GM12878 (cell line): Measurements from ENCODE around the gene FBXW7. TPM values are rescaled to one million over a fixed set of nuclear protein-coding genes. Genes with fewer than 3 reads are reported as not detected.
A peak's percentile ranks its signal among the peaks of the same experiment; 100 is the strongest.

Experiments
- CBFB ChIP-seq: IDR thresholded peaks from 2 replicates; pipeline ENCODE4 v1.6.1; 2016; ENCODE audit warnings: antibody characterized with exemption, low read depth
- CEBPB ChIP-seq, 2 experiments: fragments of 150-350 bp in 1 of 2; IDR thresholded peaks; 2 replicates each; pipeline ENCODE4 v1.6.1; 2012 to 2014; ENCODE audit warnings: low read depth in 2 of 2, low read length in 2 of 2, borderline replicate concordance in 1 of 2, inconsistent platforms in 1 of 2
- DPF2 ChIP-seq: fragments of 450-650 bp; IDR thresholded peaks from 2 replicates; pipeline ENCODE4 v1.6.1; 2017; ENCODE audit warnings: mild to moderate bottlenecking
- EP300 ChIP-seq, 2 experiments: fragments of 150-350 bp in 1 of 2; IDR thresholded peaks; 2 replicates each; pipeline ENCODE4 v1.6.1; 2011 to 2012; ENCODE audit warnings: low read depth in 2 of 2, low read length in 2 of 2, borderline replicate concordance in 1 of 2, improper control_type of control experiment in 1 of 2, inconsistent platforms in 1 of 2; ENCODE audit not compliant: control insufficient read depth in 1 of 2
- FOXM1 ChIP-seq: IDR thresholded peaks from 2 replicates; pipeline ENCODE4 v1.6.1; 2012; ENCODE audit warnings: low read depth, mild to moderate bottlenecking, inconsistent platforms, low read length, moderate library complexity
- HDGF ChIP-seq: fragments of 450-650 bp; IDR thresholded peaks from 2 replicates; pipeline ENCODE4 v1.6.1; 2016; ENCODE audit warnings: antibody characterized with exemption
- IKZF2 ChIP-seq, 2 experiments: fragments of 450-650 bp; IDR thresholded peaks; 2 replicates each; pipeline ENCODE4 v1.6.1; 2017; ENCODE audit warnings: mild to moderate bottlenecking in 2 of 2, moderate library complexity in 2 of 2
- IRF4 ChIP-seq: IDR thresholded peaks from 2 replicates; pipeline ENCODE4 v1.6.1; 2011; ENCODE audit warnings: low read depth, low read length
- MXI1 ChIP-seq: fragments of 150-350 bp; IDR thresholded peaks from 2 replicates; pipeline ENCODE4 v1.6.1; 2011; ENCODE audit warnings: low read depth, mild to moderate bottlenecking, inconsistent platforms, low read length, improper control_type of control experiment
- POLR2AphosphoS2 ChIP-seq: IDR thresholded peaks from 2 replicates; pipeline ENCODE4 v1.6.1; 2011; ENCODE audit warnings: low read depth, mild to moderate bottlenecking, low read length, improper control_type of control experiment, moderate library complexity
- RCOR1 ChIP-seq: conservative IDR thresholded peaks from 2 replicates; pipeline ENCODE4 v1.6.1; 2012; ENCODE audit warnings: low read depth, low read length, improper control_type of control experiment
- SREBF2 ChIP-seq: IDR thresholded peaks from 2 replicates; pipeline ENCODE4 v1.6.1; 2012; ENCODE audit warnings: mild to moderate bottlenecking, low read length
- SUPT20H ChIP-seq: IDR thresholded peaks from 2 replicates; pipeline ENCODE4 v1.6.1; 2011; ENCODE audit warnings: low read depth, mild to moderate bottlenecking, low read length, moderate library complexity, borderline replicate concordance; ENCODE audit not compliant: control insufficient read depth
- TAF1 ChIP-seq: IDR thresholded peaks from 2 replicates; pipeline ENCODE4 v1.6.1; 2011; ENCODE audit warnings: mild to moderate bottlenecking, low read depth, low read length, borderline replicate concordance
- ZNF207 ChIP-seq: fragments of 450-650 bp; IDR thresholded peaks from 2 replicates; pipeline ENCODE4 v1.6.1; 2014; ENCODE audit warnings: antibody characterized with exemption, mild to moderate bottlenecking, borderline replicate concordance
- polyA plus RNA-seq, 11 experiments: library from polyadenylated mRNA; depleted of rRNA in 4 of 11; unstranded in 6 of 11; stranded (reverse) in 5 of 11; fragments of >200 nt; fragmentation: Nextera tagmentation in 4 of 11; fragmentation: Illumina TruSeq in 1 of 11; extraction: Ambion mirVana in 4 of 11; extraction: Trizol in 1 of 11; gene quantifications; 1 replicate in 1 of 11; 2 replicates in 10 of 11; pipeline versions ENCODE4 v1.2.1 to v1.2.3, GENCODE V29; 2011 to 2016; ENCODE audit warnings: inconsistent platforms in 2 of 11, missing spikeins in 2 of 11, low read depth in 1 of 11
- total RNA-seq, 4 experiments: library from RNA; depleted of rRNA in 3 of 4; stranded (reverse); fragments of >200 nt in 3 of 4; fragmentation: Illumina TruSeq in 1 of 4; extraction: Trizol in 1 of 4; gene quantifications; 2 replicates each; pipeline versions ENCODE4 v1.2.1 to v1.2.3, GENCODE V29; 2013 to 2021
- TF ChIP-seq, protein P1 (sequence below): fragments of 450-650 bp; IDR thresholded peaks from 2 replicates; pipeline ENCODE4 v1.6.1; 2017; ENCODE audit warnings: borderline replicate concordance
- TF ChIP-seq, protein P2 (sequence below): fragments of 450-650 bp; conservative IDR thresholded peaks from 2 replicates; pipeline ENCODE4 v1.6.1; 2017; ENCODE audit warnings: mild to moderate bottlenecking, moderate library complexity
- TF ChIP-seq, protein P3 (sequence below): IDR thresholded peaks from 2 replicates; pipeline ENCODE4 v1.6.1; 2011; ENCODE audit warnings: low read depth, low read length, improper control_type of control experiment, borderline replicate concordance
- TF ChIP-seq, protein P4 (sequence below): fragments of 450-650 bp; IDR thresholded peaks from 2 replicates; pipeline ENCODE4 v1.6.1; 2017; ENCODE audit warnings: mild to moderate bottlenecking, moderate library complexity
- TF ChIP-seq, protein P5 (sequence below): IDR thresholded peaks from 2 replicates; pipeline ENCODE4 v1.6.1; 2012; ENCODE audit warnings: low read depth, low read length, improper control_type of control experiment

FBXW7 gene
- total and polyA plus RNA-seq, 10 of the 15 experiments (the other 5 are each of a cell fraction or from before 2014, with no cell fraction given), result 35.8 to 118 (median 47.2) TPM

DNA sequence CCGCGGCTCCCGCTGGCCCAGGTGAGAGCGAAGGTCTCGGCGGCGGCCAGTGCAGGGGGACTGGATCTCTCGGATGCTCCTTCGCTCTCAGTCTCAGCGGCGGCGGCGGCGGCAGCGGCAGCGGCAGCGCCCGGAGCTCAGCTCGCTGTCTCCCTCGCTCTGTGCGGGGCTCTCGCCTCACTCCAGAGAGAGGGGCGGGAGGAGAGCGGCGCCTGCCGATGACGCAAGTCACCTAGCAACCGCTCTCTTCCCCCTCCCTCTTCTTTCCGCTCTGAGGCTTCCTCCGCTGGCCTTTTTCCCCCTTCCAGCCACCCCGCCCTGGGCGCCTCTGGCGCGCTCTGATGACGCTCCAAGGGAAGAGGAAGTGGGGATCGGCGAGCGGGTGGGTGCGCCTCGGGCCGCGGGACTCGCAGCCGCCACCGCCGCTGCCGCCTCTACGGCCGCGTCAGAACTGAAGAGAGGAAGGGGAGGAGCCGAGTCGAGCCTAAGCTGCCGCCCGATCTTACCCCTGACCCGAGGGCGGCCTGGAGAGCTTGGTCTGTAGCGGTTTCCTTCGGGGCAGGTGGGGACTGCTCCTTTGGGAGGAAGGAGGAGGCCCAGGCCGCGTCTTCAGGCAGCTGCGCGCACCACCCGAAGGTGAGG, at the start of gene FBXW7 (continued):
- TF ChIP-seq, protein P1, sequence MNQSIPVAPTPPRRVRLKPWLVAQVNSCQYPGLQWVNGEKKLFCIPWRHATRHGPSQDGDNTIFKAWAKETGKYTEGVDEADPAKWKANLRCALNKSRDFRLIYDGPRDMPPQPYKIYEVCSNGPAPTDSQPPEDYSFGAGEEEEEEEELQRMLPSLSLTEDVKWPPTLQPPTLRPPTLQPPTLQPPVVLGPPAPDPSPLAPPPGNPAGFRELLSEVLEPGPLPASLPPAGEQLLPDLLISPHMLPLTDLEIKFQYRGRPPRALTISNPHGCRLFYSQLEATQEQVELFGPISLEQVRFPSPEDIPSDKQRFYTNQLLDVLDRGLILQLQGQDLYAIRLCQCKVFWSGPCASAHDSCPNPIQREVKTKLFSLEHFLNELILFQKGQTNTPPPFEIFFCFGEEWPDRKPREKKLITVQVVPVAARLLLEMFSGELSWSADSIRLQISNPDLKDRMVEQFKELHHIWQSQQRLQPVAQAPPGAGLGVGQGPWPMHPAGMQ, result no peak
- 0 out of 2 replicates have a peak, but pooled peaks have one; percentile 21 for TF ChIP-seq IRF4
- no peak for TF ChIP-seq SREBF2
- peak; percentile 91 for TF ChIP-seq TAF1
- TF ChIP-seq POLR2AphosphoS2, result peak; percentile 47; the same call in 1 of the 2 replicates
- 0 out of 2 replicates have a peak, but pooled peaks have one; percentile 64 for TF ChIP-seq RCOR1
- TF ChIP-seq, protein P2, sequence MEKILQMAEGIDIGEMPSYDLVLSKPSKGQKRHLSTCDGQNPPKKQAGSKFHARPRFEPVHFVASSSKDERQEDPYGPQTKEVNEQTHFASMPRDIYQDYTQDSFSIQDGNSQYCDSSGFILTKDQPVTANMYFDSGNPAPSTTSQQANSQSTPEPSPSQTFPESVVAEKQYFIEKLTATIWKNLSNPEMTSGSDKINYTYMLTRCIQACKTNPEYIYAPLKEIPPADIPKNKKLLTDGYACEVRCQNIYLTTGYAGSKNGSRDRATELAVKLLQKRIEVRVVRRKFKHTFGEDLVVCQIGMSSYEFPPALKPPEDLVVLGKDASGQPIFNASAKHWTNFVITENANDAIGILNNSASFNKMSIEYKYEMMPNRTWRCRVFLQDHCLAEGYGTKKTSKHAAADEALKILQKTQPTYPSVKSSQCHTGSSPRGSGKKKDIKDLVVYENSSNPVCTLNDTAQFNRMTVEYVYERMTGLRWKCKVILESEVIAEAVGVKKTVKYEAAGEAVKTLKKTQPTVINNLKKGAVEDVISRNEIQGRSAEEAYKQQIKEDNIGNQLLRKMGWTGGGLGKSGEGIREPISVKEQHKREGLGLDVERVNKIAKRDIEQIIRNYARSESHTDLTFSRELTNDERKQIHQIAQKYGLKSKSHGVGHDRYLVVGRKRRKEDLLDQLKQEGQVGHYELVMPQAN, result peak; percentile 77; the same call in 1 of the 2 replicates
- peak; percentile 95 for TF ChIP-seq MXI1
- 0 out of 2 replicates have a peak, but pooled peaks have one; percentile 57 for TF ChIP-seq HDGF
- peak; percentile 16; the same call in 1 of the 2 replicates for TF ChIP-seq FOXM1
- no peak for TF ChIP-seq SUPT20H
- peak; percentile 58; the same call in 1 of the 2 replicates for TF ChIP-seq ZNF207
- TF ChIP-seq, protein P3, sequence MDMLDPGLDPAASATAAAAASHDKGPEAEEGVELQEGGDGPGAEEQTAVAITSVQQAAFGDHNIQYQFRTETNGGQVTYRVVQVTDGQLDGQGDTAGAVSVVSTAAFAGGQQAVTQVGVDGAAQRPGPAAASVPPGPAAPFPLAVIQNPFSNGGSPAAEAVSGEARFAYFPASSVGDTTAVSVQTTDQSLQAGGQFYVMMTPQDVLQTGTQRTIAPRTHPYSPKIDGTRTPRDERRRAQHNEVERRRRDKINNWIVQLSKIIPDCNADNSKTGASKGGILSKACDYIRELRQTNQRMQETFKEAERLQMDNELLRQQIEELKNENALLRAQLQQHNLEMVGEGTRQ, result no peak
- TF ChIP-seq, protein P4, sequence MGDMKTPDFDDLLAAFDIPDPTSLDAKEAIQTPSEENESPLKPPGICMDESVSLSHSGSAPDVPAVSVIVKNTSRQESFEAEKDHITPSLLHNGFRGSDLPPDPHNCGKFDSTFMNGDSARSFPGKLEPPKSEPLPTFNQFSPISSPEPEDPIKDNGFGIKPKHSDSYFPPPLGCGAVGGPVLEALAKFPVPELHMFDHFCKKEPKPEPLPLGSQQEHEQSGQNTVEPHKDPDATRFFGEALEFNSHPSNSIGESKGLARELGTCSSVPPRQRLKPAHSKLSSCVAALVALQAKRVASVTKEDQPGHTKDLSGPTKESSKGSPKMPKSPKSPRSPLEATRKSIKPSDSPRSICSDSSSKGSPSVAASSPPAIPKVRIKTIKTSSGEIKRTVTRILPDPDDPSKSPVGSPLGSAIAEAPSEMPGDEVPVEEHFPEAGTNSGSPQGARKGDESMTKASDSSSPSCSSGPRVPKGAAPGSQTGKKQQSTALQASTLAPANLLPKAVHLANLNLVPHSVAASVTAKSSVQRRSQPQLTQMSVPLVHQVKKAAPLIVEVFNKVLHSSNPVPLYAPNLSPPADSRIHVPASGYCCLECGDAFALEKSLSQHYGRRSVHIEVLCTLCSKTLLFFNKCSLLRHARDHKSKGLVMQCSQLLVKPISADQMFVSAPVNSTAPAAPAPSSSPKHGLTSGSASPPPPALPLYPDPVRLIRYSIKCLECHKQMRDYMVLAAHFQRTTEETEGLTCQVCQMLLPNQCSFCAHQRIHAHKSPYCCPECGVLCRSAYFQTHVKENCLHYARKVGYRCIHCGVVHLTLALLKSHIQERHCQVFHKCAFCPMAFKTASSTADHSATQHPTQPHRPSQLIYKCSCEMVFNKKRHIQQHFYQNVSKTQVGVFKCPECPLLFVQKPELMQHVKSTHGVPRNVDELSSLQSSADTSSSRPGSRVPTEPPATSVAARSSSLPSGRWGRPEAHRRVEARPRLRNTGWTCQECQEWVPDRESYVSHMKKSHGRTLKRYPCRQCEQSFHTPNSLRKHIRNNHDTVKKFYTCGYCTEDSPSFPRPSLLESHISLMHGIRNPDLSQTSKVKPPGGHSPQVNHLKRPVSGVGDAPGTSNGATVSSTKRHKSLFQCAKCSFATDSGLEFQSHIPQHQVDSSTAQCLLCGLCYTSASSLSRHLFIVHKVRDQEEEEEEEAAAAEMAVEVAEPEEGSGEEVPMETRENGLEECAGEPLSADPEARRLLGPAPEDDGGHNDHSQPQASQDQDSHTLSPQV, result no peak
- TF ChIP-seq, protein P5, sequence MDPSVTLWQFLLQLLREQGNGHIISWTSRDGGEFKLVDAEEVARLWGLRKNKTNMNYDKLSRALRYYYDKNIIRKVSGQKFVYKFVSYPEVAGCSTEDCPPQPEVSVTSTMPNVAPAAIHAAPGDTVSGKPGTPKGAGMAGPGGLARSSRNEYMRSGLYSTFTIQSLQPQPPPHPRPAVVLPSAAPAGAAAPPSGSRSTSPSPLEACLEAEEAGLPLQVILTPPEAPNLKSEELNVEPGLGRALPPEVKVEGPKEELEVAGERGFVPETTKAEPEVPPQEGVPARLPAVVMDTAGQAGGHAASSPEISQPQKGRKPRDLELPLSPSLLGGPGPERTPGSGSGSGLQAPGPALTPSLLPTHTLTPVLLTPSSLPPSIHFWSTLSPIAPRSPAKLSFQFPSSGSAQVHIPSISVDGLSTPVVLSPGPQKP, result peak; percentile 75
- TF ChIP-seq DPF2, result peak; percentile 56; the same call in 1 of the 2 replicates
- TF ChIP-seq IKZF2 (IDR thresholded peaks at IDR 0.05), result peak; percentile 36 to 38; a peak in 2 of 4 replicates
- TF ChIP-seq CBFB, result peak; percentile 78
- no peak for TF ChIP-seq CEBPB (IDR thresholded peaks at IDR 0.05; ENCODE audit: borderline replicate concordance in 1 of 2, low read depth in 2 of 2, low read length in 2 of 2)
- peak in 1 of 2 experiments; percentile 75; a peak in 3 of 4 replicates for TF ChIP-seq EP300 (IDR thresholded peaks at IDR 0.05; ENCODE audit: borderline replicate concordance in 1 of 2, control insufficient read depth in 1 of 2, low read depth in 2 of 2, low read length in 2 of 2)
